GM21360 (cell line): Measurements from ENCODE around the gene PDAP1.
"Not testable (repeated sequence)": the region's sequence is repeated elsewhere in the genome, so short reads cannot be mapped to it uniquely, and the experiment has no call there.

ENCODE experiments used
- ATAC-seq: cut with Tn5 transposase; IDR thresholded peaks from one replicate; pipeline ENCODE4 v1.9.1; 2021; ENCODE audit warnings: mild to moderate bottlenecking, moderate library complexity; ENCODE audit not compliant: unreplicated experiment

PDAP1 gene

DNA sequence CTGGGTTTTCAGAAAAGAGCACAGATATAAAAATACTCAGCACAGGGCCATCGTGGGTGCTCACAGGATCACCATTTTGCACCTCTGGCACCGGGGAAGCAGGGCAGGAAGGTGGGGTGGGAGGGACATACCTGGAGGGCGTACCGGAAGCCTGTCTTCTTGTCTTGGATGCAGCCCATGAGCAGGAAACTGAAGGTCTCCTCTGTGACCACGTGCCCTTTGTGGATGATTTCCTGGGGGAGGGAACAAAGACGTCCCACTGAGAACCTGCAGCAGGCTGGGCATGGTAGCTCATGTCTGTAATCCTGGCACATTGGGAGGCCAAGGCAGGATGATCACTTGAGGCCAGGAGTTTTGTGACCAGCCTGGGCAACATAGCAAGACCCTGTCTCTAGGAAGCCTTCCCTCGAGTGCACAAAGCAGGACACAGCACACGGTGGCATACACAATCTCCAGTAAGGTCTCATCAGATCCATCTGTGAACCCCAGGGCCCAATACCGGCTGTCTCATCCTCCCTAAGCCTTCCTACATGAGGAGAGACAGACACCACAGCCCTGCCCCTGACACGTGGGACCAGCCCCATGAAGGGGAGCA, 20.7 kb upstream of the PDAP1 start:
- no peak for ATAC-seq

DNA sequence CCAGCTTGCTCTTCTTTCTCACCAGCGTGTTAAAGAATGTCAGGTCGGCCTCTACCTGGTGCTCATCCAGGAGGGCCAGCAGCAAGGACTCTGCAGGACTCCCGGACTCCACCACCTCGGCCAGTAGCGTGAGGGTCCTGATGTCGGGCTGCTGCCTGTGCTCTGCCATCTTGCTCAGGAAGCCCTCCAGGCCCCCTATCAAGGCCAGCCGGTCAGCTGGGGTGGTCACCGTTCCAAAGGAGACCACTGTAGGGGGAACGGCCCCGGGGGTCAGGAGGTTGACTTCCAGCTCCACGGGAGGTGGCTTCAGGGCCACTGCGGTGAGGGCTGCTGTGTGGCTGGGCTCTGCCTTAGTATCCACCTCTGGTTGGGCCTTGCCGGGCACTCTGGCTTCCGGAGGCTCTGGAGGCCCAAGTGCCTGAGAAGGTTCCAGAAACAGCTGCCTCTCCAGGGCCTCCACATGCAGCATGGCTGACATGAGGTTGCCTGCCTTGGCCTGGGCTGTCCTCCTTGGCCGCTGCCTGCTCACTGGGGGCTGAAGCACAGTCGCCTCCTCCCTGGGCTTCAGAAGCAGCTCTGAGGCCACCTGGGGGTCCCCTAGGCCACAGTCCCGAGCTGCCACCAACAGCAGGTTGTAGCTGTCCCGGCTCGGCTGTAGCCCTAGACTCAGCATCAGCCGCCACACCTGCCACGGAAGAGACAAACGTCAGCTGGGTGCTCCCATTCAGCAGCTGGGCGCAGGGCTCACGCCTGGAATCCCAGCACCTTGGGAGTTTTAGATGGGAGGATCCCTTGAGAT, 16.7 kb upstream of the PDAP1 start:
- no peak for ATAC-seq

GRCh38 chr7:99422625-99423024, 14.2 kb upstream of the PDAP1 start:
- no peak for ATAC-seq

- ATAC-seq: no peak
Measured at GRCh38 chr7:99422186-99422585, 13.8 kb upstream of the PDAP1 start.

DNA sequence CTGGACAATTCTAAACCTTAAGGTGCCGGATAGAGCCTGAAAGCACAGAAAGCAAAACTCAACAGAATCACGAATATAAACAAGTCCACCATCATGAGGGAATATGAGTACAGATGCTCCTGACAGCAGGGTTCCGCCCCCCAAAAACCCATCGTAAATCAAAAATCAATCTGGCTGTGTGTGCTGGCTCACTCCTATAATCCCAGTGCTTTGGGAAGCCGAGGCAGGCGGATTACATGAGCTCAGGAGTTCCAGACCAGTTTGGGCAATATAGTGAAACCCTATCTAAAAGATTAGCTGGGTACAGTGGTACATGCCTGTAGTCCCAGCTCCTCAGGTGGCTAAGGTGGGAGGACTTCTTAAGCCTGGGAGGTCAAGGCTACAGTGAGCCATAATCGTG, 12.6 kb upstream of the PDAP1 start:
- no peak for ATAC-seq

GRCh38 chr7:99420213-99420612, 11.8 kb upstream of the PDAP1 start:
- no peak for ATAC-seq

GRCh38 chr7:99419323-99420021, 11.1 kb upstream of the PDAP1 start:
- ATAC-seq: no peak

DNA sequence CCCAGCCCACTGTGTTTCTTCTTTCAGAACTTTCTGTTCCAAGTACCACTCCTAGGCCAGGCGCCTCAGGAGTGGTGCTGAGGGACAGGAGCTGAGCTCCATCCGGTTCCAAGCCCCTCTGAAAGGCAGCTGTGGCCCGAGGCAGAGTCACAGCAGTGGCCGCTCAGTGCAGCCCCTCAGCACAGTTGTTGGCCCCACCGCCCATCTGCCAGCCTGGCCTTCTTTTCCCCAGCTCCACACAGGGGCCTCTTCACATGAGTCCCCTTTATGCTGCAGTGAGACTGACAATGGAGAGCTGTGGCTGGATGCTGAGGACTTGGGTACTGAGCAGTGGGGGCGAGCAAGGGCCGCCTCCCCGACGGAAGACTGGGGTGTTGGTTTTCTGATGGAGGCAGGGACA, 9.9 kb upstream of the PDAP1 start:
- ATAC-seq: no peak

DNA sequence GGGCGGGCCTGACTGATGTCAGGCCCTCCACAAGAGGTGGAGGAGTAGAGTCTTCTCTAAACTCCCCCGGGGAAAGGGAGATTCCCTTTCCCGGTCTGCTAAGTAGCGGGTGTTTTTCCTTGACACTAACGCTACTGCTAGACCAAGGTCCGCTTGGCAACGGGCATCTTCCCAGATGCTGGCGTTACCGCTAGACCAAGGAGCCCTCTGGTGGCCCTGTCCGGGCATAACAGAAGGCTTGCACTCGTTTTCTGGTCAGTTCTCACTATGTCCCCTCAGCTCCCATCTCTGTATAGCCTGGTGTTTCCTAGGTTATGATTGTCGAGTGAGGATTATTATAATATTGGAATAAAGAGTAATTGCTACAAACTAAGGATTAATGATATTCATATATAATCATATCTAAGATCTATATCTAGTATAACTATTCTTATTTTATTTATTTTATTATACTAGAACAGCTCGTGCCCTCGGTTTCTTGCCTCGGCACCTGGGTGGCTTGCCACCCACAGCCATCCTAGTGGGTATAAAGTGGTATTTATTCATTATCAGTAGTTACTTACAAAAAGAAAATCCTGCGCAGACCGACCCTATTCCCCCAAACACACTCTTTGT, 7.2 kb upstream of the PDAP1 start:
- not testable (repeated sequence) for ATAC-seq

- ATAC-seq: no peak
Measured at GRCh38 chr7:99410635-99411034, 2.2 kb upstream of the PDAP1 start.

- ATAC-seq: no peak
Measured at GRCh38 chr7:99409806-99410205, 1.4 kb upstream of the PDAP1 start.

DNA sequence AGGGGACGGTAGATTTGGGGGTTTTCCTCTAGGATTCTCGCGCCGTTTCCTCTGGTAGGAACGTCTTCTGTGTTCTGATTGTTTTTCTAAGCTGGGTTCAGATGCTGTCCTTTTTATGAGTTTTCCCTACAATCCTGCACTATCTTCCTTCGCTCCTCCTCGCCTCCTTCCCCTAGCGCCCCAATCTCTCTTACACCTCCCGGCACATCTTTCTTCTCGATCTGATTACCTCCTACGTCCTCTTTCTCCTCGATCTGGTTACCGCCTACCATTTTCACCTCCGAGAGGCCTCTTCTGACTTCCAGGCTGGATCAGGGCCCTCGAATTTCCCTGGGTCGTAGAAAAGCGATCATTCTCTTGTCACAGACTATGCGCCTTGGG, 785 bp upstream of the PDAP1 start:
- no peak for ATAC-seq

GRCh38 chr7:99407872-99408378, 472 bp downstream of the PDAP1 start:
- ATAC-seq: peak; percentile 2

DNA sequence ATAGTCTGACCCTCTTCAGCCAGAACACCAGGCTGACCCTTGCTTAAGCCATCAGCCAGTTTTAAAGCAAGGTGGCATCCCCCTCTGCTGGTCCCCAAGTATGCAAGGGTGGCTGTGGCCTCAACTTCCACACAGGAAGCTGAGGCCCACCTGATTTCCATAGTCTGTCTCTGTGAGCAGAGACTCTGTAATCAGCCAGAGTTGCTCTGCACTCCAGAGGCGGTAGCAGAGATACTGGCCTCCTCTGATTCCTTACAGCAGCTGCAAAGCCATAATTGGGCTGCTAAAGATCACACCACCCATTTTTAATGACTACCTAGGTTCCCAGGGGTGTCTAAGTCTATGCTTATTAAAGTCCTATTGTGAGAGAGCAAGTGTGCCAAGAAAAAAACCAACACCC, 1.8 kb downstream of the PDAP1 start:
- no peak for ATAC-seq

DNA sequence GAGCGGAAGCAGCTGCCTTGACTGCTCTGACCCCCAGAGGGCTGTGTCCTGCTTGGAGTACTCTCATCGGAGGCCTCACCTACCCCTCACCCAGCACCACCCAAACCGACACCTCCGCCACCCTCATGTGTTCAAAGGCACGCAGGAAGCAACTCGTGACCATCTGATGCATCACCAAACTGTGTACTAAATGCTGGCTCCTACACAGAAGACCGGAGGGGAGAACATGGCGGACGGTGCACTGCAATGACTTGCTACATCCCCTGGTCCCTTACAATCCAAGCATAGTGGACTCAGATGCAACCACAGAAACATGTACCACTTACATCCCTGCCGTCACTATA, 3.4 kb downstream of the PDAP1 start:
- ATAC-seq: no peak

- no peak for ATAC-seq
Measured at GRCh38 chr7:99404235-99404976, 4.0 kb downstream of the PDAP1 start.

DNA sequence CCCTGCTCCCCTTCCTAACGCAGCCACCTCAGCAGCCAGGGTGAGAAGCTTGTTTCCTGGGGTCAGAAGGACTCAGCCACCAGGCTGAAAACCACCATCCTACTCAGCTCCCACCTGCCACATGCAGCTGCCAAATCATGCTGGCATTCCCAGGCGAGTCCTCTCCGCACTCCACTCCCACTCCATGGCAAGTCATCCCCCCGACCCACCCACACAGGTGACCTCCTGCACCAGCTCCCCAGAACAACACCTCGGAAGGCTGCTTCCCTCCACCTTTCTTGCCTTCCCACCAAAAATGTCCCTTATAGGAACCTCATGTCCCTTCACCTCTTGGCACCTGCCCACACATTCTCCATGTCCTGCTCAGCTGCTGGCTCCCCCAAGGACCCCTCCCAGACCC, 4.6 kb downstream of the PDAP1 start:
- ATAC-seq: no peak

DNA sequence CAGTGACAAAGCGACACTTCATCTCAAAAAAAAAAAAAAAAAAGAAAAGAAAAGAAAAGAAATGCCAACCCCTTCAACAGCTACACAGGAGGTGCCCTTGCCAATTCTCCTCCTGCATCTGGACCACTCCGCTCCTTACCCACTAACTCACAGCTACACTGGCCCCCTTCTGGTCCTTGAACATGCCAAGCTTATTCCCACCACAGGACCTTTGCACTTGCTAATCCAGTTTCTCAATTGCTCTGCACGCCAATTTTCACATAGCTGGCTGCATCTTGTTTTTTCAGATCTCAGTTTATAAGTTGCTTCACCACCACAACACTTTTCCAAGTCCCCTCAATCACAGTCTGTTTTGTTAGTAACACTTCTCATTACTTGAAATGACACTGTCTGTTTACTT, 5.5 kb downstream of the PDAP1 start:
- ATAC-seq: no peak

DNA sequence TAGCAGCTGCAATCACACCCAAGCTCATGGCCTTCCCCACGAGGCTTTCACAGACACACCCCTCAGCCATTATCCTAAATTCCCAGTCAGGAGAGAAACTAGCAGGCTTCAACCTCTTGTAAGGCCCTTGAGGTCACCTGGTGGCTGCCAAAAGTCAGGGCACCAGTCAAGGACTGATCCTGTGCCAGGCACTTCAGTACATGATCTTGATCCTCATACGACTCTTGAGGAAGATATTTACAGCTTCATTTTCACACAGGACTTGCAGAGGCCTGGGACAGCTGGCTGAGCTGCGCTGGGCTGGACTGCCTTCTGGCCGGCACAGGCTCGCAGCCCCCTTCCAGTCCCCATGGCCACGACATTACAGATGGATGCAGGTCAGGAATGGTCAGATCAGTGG, 8.8 kb downstream of the PDAP1 start:
- ATAC-seq: no peak

- no peak for ATAC-seq
Measured at GRCh38 chr7:99398891-99399445, 9.4 kb downstream of the PDAP1 start.
